Large intestine (tissue), 3 donors: Measurements from ENCODE around the gene C10orf67. TPM values are rescaled to one million over a fixed set of nuclear protein-coding genes. Genes with fewer than 3 reads are reported as not detected.

Experiments
- DNase-seq, 2 donors: peaks; one replicate each; pipeline versions ENCODE4 v3.0.0 to v3.0.0-alpha.2; 2013
- H3K27ac ChIP-seq: one replicate; pipeline ENCODE4 v1.5.1; 2013; ENCODE audit warnings: low read length
- H3K27me3 ChIP-seq: 2 replicates; pipeline ENCODE4 v1.6.1; 2013; ENCODE audit warnings: low read length; ENCODE audit not compliant: control insufficient read depth, insufficient read depth
- H3K36me3 ChIP-seq: 2 replicates; pipeline ENCODE4 v1.6.1; 2013; ENCODE audit warnings: low read length; ENCODE audit not compliant: control insufficient read depth, insufficient read depth
- H3K4me1 ChIP-seq: one replicate; pipeline ENCODE4 v1.6.1; 2013; ENCODE audit warnings: low read length; ENCODE audit not compliant: control insufficient read depth, insufficient read depth
- H3K4me3 ChIP-seq: one replicate; pipeline ENCODE4 v1.5.1; 2013; ENCODE audit warnings: low read length
- H3K9me3 ChIP-seq: one replicate; pipeline ENCODE4 v1.6.1; 2013; ENCODE audit warnings: mild to moderate bottlenecking, low read depth, low read length, moderate library complexity; ENCODE audit not compliant: control insufficient read depth
- WGBS: methylation state at CpG from one replicate; pipeline ENCODE4 v1.1.5; 2013; ENCODE audit warnings: low lambda C conversion rate; ENCODE audit not compliant: insufficient coverage; 5-methylcytosine and 5-hydroxymethylcytosine counted together
- polyA plus RNA-seq: library from polyadenylated mRNA; unstranded; fragments of 120-200 nt; gene quantifications from one replicate; pipeline ENCODE4 v1.2.1, GENCODE V29; 2013

The C10orf67 gene
- polyA plus RNA-seq, 1 donor, result 0.27 TPM

GRCh38 chr10:23198940-23199767 lies 145.4 kb downstream of the C10orf67 start:
- no CpG with 5 or more reads among the region's 60 CpGs for WGBS
- Histone ChIP-seq H3K9me3 (peaks cover 8% of the 10 kb centered on the region), H3K36me3 (no peaks in the 10 kb centered on the region), H3K27me3 (peaks cover 98% of the 10 kb centered on the region), H3K27ac (no peak overlapping the region), H3K4me3 (no peak overlapping the region), H3K4me1 (no peaks in the 10 kb centered on the region)
- DNase-seq, result peak in 1 of 2 donors; percentile 15

GRCh38 chr10:23198610-23198939 lies 146.0 kb downstream of the C10orf67 start:
- H3K36me3 ChIP-seq, result no peaks in the 10 kb centered on the region
- peaks cover 97% of the 10 kb centered on the region for H3K27me3 ChIP-seq
- no peak for DNase-seq
- WGBS, result no CpG with 5 or more reads among the region's 13 CpGs
- no peak overlapping the region for H3K4me3 ChIP-seq
- no peaks in the 10 kb centered on the region for H3K4me1 ChIP-seq
- peaks cover 9% of the 10 kb centered on the region for H3K9me3 ChIP-seq
- H3K27ac ChIP-seq, result no peak overlapping the region

DNA sequence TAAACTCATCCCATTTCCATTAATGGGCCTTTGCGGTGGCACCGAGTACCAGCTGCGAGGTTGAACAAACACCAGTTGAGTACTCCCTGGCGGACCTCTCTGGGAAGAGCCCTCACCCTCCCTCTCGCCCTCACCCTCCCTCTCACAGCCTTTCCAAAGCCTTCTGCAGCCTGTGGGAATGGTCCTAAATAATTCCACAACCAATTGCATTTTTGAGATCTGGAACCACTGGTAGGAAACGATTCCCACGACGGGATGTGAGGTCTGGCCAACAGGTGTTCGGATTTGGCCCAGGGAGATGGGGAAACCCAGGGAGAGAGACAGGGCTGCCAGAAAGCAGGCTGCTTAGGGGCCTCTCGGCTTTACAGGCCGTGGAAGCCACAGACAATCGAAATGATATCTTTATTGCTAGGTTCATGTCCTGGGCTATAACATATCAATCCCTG lies 147.2 kb downstream of the C10orf67 start:
- WGBS, result 0% methylated on average over 1 of the region's 12 CpGs
- Histone ChIP-seq H3K4me3 (no peak overlapping the region), H3K9me3 (peaks cover 11% of the 10 kb centered on the region), H3K27ac (no peak overlapping the region), H3K4me1 (no peaks in the 10 kb centered on the region), H3K36me3 (no peaks in the 10 kb centered on the region), H3K27me3 (peaks cover 95% of the 10 kb centered on the region)
- no peak for DNase-seq

DNA sequence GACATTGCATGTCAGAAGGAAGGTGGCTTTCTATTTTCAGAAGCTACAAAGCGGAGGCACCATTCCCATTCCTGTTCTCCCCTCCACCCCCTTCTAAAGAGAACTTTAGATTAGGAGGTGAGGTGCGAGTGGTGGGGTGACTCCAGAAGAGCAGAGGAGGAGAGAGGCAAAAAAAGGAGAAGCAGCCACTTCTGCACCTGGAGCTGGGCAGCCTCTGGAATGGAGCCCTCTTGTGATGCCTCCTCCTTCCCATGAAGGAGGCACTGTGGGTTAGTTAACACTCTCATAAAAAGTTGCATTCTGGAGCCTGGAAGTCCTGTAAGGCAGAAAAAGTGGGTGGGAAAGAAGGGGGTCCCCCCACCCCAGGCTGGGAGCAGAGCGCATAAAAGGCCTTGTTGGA lies 147.7 kb downstream of the C10orf67 start:
- no peak for DNase-seq
- Histone ChIP-seq H3K27me3 (peaks cover 93% of the 10 kb centered on the region), H3K36me3 (no peaks in the 10 kb centered on the region), H3K4me1 (no peaks in the 10 kb centered on the region), H3K4me3 (no peak overlapping the region), H3K27ac (no peak overlapping the region), H3K9me3 (peaks cover 11% of the 10 kb centered on the region)
- no CpG with 5 or more reads among the region's 3 CpGs for WGBS

GRCh38 chr10:23195846-23196600 lies 148.6 kb downstream of the C10orf67 start:
- no peak for DNase-seq
- peaks cover 14% of the 10 kb centered on the region for H3K9me3 ChIP-seq
- no peak overlapping the region for H3K27ac ChIP-seq
- no peaks in the 10 kb centered on the region for H3K4me1 ChIP-seq
- H3K4me3 ChIP-seq, result no peak overlapping the region
- 10% methylated on average over 2 of the region's 13 CpGs for WGBS
- H3K27me3 ChIP-seq, result peaks cover 94% of the 10 kb centered on the region
- H3K36me3 ChIP-seq, result no peaks in the 10 kb centered on the region

GRCh38 chr10:23194966-23195845 lies 149.4 kb downstream of the C10orf67 start:
- WGBS, result 0% methylated on average over 3 of the region's 70 CpGs
- Histone ChIP-seq H3K27me3 (peaks cover 94% of the 10 kb centered on the region), H3K27ac (no peak overlapping the region), H3K9me3 (peaks cover 14% of the 10 kb centered on the region), H3K4me1 (no peaks in the 10 kb centered on the region), H3K4me3 (no peak overlapping the region), H3K36me3 (no peaks in the 10 kb centered on the region)
- no peak for DNase-seq

DNA sequence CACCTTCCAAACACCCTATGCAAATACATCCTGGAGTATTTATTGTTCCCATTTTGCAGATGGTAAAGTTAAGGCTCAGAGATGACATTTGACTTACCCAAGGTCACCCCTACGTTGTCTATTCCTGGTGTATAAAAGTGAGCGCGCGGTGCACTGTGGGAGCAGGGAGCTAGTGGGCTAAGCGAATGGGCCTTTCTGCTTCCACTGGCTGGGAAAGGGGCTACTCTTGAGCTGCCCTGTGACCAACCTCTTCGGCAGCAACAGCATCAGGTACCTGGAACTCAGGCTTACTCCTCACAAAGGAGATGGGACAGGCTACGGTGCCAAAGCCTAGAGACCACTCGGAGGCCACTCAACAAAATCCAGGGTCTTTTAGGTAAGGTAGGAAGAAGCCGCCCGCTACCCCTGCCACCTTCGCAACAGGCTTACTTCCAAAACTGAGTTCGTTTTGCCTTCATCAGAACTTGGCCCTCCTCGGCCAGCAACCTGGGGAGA lies 150.1 kb downstream of the C10orf67 start:
- Histone ChIP-seq H3K4me3 (no peak overlapping the region), H3K36me3 (no peaks in the 10 kb centered on the region), H3K9me3 (peaks cover 12% of the 10 kb centered on the region), H3K27me3 (peaks cover 94% of the 10 kb centered on the region), H3K4me1 (no peaks in the 10 kb centered on the region), H3K27ac (no peak overlapping the region)
- WGBS, result no CpG with 5 or more reads among the region's 13 CpGs
- DNase-seq, result no peak

DNA sequence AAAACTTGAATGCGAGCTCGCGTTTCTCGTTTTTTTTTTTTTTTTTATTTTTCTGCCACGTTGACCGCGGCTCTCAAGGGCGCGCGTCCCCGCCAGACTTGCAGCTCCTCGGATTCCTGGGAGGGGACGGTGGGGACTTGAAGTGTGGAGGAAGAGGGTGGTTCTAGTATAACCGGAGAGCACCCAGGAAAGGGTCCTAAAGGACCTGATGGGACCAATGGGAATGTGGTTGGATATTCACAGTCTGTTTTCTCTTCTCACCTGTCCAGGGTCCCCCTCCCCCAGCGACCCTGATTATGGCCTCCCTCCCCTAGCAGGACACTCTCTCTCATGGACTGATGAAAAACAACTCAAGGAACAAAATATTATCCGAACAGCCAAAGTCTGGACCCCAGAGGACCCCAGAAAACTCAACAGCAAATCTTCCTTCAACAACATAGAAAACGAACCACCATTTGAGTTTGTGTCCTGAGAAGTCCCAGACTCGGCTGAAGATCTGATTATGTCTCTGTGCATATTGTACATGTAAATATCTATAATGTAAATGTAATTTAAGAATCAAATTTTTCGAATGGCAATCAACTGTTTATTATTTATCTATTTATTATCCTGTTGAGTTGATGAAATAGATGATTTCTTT lies 151.0 kb downstream of the C10orf67 start:
- Histone ChIP-seq H3K27me3 (peaks cover 94% of the 10 kb centered on the region), H3K4me3 (no peak overlapping the region), H3K36me3 (no peaks in the 10 kb centered on the region), H3K27ac (no peak overlapping the region), H3K9me3 (peaks cover 13% of the 10 kb centered on the region), H3K4me1 (no peaks in the 10 kb centered on the region)
- 10% methylated on average over 2 of the region's 19 CpGs for WGBS
- no peak for DNase-seq

- H3K4me1 ChIP-seq, result no peaks in the 10 kb centered on the region
- peaks cover 13% of the 10 kb centered on the region for H3K9me3 ChIP-seq
- H3K4me3 ChIP-seq, result no peak overlapping the region
- H3K27me3 ChIP-seq, result peaks cover 94% of the 10 kb centered on the region
- H3K36me3 ChIP-seq, result no peaks in the 10 kb centered on the region
- no peak overlapping the region for H3K27ac ChIP-seq
- no CpG with 5 or more reads among the region's 100 CpGs for WGBS
- DNase-seq, result peak in 1 of 2 donors; percentile 29
Observed at GRCh38 chr10:23192712-23193434, 151.7 kb downstream of the C10orf67 start.
